WI38 (cell line): Measurements from ENCODE around the gene LDAH.

Experiments
- H3K4me3 ChIP-seq: 2 replicates; pipeline ENCODE4 v1.5.1; 2011; ENCODE audit warnings: low read depth, mild to moderate bottlenecking, control low read depth, low read length
- TF ChIP-seq, protein P1 (sequence below): IDR thresholded peaks from 2 replicates; pipeline ENCODE4 v1.5.1; 2012; ENCODE audit warnings: low read depth, mild to moderate bottlenecking, control low read depth, low read length

Gene LDAH

DNA sequence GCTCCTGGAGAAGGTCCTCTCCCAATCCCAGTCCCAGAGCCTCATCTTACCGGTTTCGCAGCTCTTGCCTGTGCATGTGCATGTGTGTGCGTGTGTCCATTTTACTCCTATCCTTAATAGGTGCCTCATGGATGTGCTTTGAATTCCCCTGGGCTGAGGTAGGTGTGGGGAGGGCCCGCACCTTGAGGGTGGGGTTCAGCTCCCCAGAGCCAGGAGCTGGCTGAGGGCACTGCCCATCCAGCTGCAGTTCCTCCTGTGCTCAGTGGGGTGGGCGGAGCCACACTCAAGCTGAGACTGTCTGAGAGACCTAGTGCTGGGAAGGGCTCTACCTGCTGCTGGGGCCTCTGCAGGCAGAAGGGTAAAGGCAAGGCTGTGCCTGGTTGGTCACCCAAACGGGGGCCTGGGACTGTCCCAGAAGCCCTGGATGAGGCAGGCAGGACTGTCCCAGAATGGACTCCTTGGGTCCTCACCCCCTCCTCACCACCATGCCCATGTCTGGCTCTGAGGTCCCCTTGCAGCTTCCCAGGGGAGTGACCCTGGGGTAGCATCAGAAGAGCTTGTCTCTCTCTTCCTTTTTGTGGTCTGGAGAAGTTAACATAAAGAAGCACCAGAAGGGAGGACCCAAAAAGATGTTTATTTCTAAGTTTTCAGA, 147.1 kb downstream of the LDAH start:
- TF ChIP-seq, protein P1, sequence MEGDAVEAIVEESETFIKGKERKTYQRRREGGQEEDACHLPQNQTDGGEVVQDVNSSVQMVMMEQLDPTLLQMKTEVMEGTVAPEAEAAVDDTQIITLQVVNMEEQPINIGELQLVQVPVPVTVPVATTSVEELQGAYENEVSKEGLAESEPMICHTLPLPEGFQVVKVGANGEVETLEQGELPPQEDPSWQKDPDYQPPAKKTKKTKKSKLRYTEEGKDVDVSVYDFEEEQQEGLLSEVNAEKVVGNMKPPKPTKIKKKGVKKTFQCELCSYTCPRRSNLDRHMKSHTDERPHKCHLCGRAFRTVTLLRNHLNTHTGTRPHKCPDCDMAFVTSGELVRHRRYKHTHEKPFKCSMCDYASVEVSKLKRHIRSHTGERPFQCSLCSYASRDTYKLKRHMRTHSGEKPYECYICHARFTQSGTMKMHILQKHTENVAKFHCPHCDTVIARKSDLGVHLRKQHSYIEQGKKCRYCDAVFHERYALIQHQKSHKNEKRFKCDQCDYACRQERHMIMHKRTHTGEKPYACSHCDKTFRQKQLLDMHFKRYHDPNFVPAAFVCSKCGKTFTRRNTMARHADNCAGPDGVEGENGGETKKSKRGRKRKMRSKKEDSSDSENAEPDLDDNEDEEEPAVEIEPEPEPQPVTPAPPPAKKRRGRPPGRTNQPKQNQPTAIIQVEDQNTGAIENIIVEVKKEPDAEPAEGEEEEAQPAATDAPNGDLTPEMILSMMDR, result no peak
- H3K4me3 ChIP-seq, result no peak overlapping the region

DNA sequence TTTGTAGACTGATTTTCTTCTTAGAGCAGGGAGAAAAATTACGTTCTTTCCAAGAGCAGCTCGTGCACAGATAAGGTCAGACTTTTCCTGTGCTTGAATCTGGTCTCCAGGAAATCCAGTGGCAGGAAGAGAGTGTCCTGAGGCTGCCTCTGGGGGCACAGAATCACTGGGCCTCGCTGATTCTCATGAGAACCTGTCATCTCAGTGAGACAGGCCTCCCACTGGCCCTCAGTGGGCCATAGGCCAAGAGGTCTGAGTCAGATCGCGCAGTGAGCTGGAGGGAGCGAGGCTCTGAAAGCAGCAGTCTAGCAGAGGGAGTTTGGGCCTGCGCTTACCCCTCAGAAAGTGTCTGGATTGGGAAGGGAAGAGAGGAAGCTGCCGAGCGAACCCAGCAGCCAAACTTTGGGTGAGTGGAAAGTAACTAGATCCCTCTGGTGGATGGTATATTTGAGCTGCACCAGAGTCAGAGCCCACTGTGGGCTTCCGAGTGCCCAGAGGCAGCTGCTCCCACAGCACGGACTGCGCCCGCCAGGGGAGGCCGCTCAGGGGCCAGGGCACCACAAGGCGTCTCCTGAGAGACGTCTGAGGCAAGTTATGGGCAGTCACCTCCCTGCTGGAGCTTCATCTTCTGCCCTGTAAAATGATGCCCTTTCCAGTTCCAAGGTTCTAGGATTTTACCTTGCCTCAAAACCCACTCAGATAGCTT, 147.8 kb downstream of the LDAH start:
- TF ChIP-seq, protein P1, result no peak
- no peak overlapping the region for H3K4me3 ChIP-seq

DNA sequence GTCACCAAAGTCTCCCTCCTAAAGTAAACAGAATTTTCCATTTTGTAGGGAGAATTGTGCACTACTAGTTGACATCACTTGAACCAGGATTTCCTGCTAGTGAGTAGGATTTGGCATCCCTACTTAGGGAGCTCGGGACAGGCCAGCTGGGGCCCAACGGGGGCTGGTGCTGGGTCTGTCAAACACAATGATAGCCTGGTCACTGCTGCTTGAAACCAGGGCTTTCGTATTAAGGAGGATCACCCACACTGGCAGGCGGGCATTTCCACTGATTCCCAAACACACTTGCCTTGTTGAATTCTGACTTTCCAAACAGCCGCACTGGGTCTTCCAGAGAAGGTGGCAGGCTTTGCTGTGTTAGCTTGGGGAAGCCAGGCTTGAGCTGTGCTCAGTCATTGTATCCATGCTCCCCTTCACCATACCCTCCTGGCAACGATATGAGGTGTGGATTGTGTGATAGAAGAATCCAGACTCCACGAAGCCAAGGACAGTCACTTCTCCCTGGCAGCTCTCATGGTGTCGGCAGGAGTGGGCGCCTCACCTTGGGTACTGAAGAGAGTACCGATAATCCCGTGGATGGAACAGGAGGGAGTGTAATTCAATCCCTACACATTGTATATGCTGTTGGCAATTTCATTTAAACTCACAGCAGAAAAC, 148.5 kb downstream of the LDAH start:
- no peak overlapping the region for H3K4me3 ChIP-seq
- TF ChIP-seq, protein P1, result no peak

DNA sequence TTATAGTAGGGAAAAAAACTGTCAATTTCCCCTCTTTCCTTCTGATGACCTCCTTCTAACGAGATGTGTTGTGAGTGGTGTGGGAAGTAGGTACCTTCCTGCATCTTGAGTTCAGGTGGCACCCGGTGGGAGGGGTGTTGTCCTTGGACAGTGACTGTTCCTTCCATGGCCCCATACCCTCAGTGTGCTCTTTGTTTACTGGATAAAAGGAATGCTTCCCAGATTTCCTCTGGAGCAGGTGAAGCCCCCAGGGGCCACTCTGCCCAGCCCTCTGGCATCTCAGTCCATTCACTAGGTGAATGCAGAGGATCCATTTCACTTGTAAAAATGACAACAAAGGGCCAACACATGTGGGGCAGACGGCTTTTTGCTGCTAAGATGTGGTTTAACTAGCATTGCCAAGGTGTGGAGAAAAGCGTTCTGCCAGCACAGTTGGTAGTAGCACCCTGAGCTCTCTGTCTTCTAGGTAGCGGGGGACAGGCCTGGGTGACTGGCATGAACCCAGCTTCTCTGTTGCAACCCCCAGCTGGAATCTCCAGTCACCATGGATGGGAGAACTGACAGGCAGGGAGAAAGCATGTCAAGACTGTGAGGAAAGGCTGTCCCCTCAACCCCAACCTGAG, 149.1 kb downstream of the LDAH start:
- TF ChIP-seq, protein P1, result no peak
- no peak overlapping the region for H3K4me3 ChIP-seq

DNA sequence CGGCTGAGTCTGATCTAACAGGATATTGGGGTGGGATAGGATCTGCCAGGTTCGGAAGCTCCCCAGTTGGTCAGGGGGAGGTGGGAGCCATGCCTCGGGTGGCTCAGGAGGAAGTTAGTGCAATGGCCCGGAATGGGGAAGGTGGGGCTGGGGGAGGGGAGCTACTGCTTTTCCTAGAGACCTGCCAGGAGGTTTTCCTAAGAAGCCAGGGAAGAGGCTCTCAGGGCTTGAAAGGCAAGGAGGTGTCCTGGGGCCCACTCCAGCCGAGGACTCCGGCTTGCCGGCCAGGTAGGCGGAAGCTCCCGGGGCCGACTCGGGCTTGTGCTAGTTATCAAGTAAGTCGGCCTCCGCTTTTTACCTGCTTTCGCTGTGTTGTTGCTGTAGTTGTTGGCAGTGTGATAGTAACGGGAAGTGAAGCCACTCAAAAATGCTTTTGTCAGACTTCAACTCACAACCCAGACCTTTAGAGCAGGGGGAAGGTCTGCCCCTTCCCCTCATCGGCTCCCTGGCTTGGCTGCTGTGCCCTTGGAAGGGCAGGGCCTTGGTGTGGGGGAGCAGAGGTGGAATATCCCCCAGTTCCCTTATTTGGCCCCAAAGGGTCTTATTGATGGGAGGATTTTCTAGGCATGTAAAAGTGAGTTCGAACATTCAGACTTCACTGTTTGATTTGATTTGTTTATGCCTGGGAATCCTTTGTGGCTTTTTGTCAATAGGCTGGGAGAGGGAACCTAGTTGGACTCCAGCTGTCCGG, 150.5 kb downstream of the LDAH start:
- no peak overlapping the region for H3K4me3 ChIP-seq
- TF ChIP-seq, protein P1, result no peak

DNA sequence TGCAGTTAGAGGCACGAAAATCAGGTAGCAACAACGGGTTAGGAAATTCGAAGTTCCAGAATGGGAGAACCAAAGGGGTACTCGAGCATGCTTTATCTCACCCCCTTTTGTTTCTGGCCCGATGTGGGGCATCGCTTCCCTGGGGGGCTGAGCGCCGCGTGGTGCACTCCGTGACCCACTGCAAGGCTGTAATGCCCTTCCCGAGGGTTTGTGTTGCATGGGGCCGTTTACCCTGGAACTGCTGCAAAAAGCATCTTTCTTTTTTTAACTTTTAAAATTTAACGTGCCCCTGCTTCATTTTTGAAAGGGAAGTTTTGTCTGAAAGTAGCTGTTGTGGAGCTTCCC, 151.2 kb downstream of the LDAH start:
- TF ChIP-seq, protein P1, result no peak
- H3K4me3 ChIP-seq, result no peak overlapping the region
